Endothelial cell of umbilical vein (primary cell): Measurements from ENCODE around the gene SLC6A18. TPM values are rescaled to one million over a fixed set of nuclear protein-coding genes. Genes with fewer than 3 reads are reported as not detected.

Experiments
- BruUV-seq: library from RNA; stranded (reverse); fragments of 400-500 nt; replicated peaks from 2 replicates; lab custom pipeline; 2021; lab: Mats Ljungman, UMichigan
- CTCF ChIA-PET: fragments of 300-600, 350-600 bp; sonication (Branson Sonifier 250); formaldehyde crosslinking; loops from one replicate; lab custom pipeline; 2021; ENCODE audit warnings: antibody characterized with exemption, inconsistent platforms; lab: Charles Lee
- POLR2A ChIA-PET: fragments of 300-600, 350-600 bp; sonication (Branson Sonifier 250); formaldehyde crosslinking; loops from one replicate; lab custom pipeline; 2021; ENCODE audit warnings: antibody characterized with exemption, inconsistent platforms; lab: Charles Lee
- DNase-seq: peaks from one replicate; pipeline ENCODE4 v3.0.0-alpha.2; 2011; ENCODE audit warnings: low read depth, low spot score
- FAIRE-seq: peaks from 2 replicates; lab custom pipeline; 2011; peaks lifted over from hg19 to GRCh38; lab: Jason Lieb, UNC
- H2AFZ ChIP-seq: 2 replicates; pipeline ENCODE4 v1.6.0; 2012; ENCODE audit warnings: low read depth, low read length, control low read depth, inconsistent platforms
- H3K27ac ChIP-seq: 2 replicates; pipeline ENCODE4 v1.5.1; 2011; ENCODE audit warnings: low read depth, mild to moderate bottlenecking, control low read depth, low read length, moderate library complexity; ENCODE audit not compliant: insufficient read depth
- H3K27me3 ChIP-seq, 2 experiments: 2 replicates each; pipeline versions ENCODE4 v1.6.0 to v1.6.1; 2011; ENCODE audit warnings: low read length in 2 of 2, mixed read lengths in 1 of 2; ENCODE audit not compliant: control insufficient read depth in 2 of 2, insufficient read depth in 2 of 2
- H3K36me3 ChIP-seq, 2 experiments: 2 replicates in 1 of 2; 3 replicates in 1 of 2; pipeline ENCODE4 v1.5.1; 2011; ENCODE audit warnings: low read length in 2 of 2, mild to moderate bottlenecking in 1 of 2, moderate library complexity in 1 of 2; ENCODE audit not compliant: control insufficient read depth in 2 of 2, insufficient read depth in 2 of 2; ENCODE audit errors: extremely low read depth in 1 of 2
- H3K4me1 ChIP-seq: 3 replicates; pipeline ENCODE4 v1.5.1; 2011; ENCODE audit warnings: mild to moderate bottlenecking, low read length; ENCODE audit not compliant: control insufficient read depth, insufficient read depth; ENCODE audit errors: extremely low read depth
- H3K4me2 ChIP-seq: 2 replicates; pipeline ENCODE4 v1.6.1; 2011; ENCODE audit warnings: low read length, control low read depth, mixed read lengths; ENCODE audit not compliant: insufficient read depth
- H3K4me3 ChIP-seq, 3 experiments: fragments of 200-600 bp in 1 of 3; sonication (generic), shearing (Covaris generic) in 1 of 3; replicated peaks in 1 of 3; 2 replicates each; pipeline ENCODE4 v1.5.1; 2011 to 2016; ENCODE audit warnings: control low read depth in 3 of 3, low read length in 3 of 3, mild to moderate bottlenecking in 2 of 3, inconsistent platforms in 1 of 3, low read depth in 1 of 3, moderate library complexity in 1 of 3; ENCODE audit not compliant: insufficient read depth in 1 of 3
- H3K79me2 ChIP-seq: 2 replicates; pipeline ENCODE4 v1.6.0; 2012; ENCODE audit warnings: low read length, inconsistent platforms; ENCODE audit not compliant: control insufficient read depth, insufficient read depth
- H3K9ac ChIP-seq: replicated peaks from 2 replicates; pipeline ENCODE3; 2011; ENCODE audit warnings: low read length, control low read depth; ENCODE audit not compliant: insufficient read depth; ENCODE audit errors: extremely low read depth
- H3K9me1 ChIP-seq: replicated peaks from 3 replicates; pipeline ENCODE4 v1.6.0; 2011; ENCODE audit warnings: mild to moderate bottlenecking, low read length; ENCODE audit not compliant: control insufficient read depth, insufficient read depth; ENCODE audit errors: extremely low read depth
- H3K9me3 ChIP-seq: replicated peaks from 2 replicates; pipeline ENCODE4 v1.5.1; 2012; ENCODE audit warnings: low read length, inconsistent platforms; ENCODE audit not compliant: control insufficient read depth, insufficient read depth
- H4K20me1 ChIP-seq: replicated peaks from 2 replicates; pipeline ENCODE3; 2011; ENCODE audit warnings: mild to moderate bottlenecking, low read length; ENCODE audit not compliant: control insufficient read depth, insufficient read depth; ENCODE audit errors: extremely low read depth
- CTCF ChIP-seq, 2 donors: IDR thresholded peaks; 1 replicate in 1 of 2; 2 replicates in 1 of 2; pipeline ENCODE4 v1.5.1; 2011; ENCODE audit warnings: low read length in 2 of 2, mild to moderate bottlenecking in 2 of 2, moderate library complexity in 2 of 2, control low read depth in 1 of 2, inconsistent platforms in 1 of 2, low read depth in 1 of 2; ENCODE audit not compliant: insufficient read depth in 1 of 2; ENCODE audit errors: extremely low read depth in 1 of 2
- EZH2 ChIP-seq: IDR thresholded peaks from 2 replicates; pipeline ENCODE4 v1.6.1; 2012; ENCODE audit warnings: borderline replicate concordance, low read depth, mild to moderate bottlenecking, moderate library complexity, low read length, inconsistent platforms; ENCODE audit not compliant: severe bottlenecking
- FOS ChIP-seq: IDR thresholded peaks from 2 replicates; pipeline ENCODE4 v1.6.1; 2011; ENCODE audit warnings: mild to moderate bottlenecking, low read length, moderate library complexity, borderline replicate concordance; ENCODE audit not compliant: insufficient read depth
- GATA2 ChIP-seq: IDR thresholded peaks from 2 replicates; pipeline ENCODE4 v1.7.0; 2011; ENCODE audit warnings: low read depth, mild to moderate bottlenecking, moderate library complexity, mixed read lengths, low read length; ENCODE audit not compliant: insufficient read length, insufficient read depth
- JUN ChIP-seq: IDR thresholded peaks from 2 replicates; pipeline ENCODE4 v1.6.1; 2011; ENCODE audit warnings: borderline replicate concordance, low read depth; ENCODE audit not compliant: insufficient read length, insufficient read depth
- MAX ChIP-seq: IDR thresholded peaks from 2 replicates; pipeline ENCODE4 v1.6.1; 2011; ENCODE audit not compliant: insufficient read depth, insufficient read length
- MYC ChIP-seq: IDR thresholded peaks from one replicate; pipeline ENCODE4 v1.6.1; 2011; ENCODE audit warnings: mild to moderate bottlenecking, low read depth, low read length
- POLR2A ChIP-seq: IDR thresholded peaks from 2 replicates; pipeline ENCODE4 v1.6.1; 2012; ENCODE audit warnings: low read depth, mild to moderate bottlenecking, control low read depth, low read length
- POLR2AphosphoS5 ChIP-seq: IDR thresholded peaks from 2 replicates; pipeline ENCODE4 v1.6.1; 2012; ENCODE audit warnings: low read depth, mild to moderate bottlenecking, control low read depth, low read length, moderate library complexity; ENCODE audit not compliant: insufficient read depth
- dilution Hi-C: fragments of 300-500 bp; cut with MboI; formaldehyde crosslinking; loops from one replicate; pipeline ENCODE4 v1.15.0; 2019; ENCODE audit warnings: low sequenced_read_pairs; ENCODE audit not compliant: extremely low pct_ligation_motif_present
- intact Hi-C: fragments of 100-400 bp; cut with micrococcal nuclease; formaldehyde crosslinking; loops from one replicate; pipeline ENCODE4 v1.10.0; 2022
- polyA plus RNA-seq, 4 experiments: library from polyadenylated mRNA; depleted of rRNA in 3 of 4; stranded (reverse) in 3 of 4; unstranded in 1 of 4; fragments of >200 nt; gene quantifications; 2 replicates each; pipeline versions ENCODE4 v1.2.1 to v1.2.3, GENCODE V29; 2011 to 2012; ENCODE audit warnings: missing spikeins in 1 of 4
- total RNA-seq: library from RNA; stranded (reverse); gene quantifications from 2 replicates; pipeline ENCODE4 v1.2.3, GENCODE V29; 2021

The SLC6A18 gene
- total and polyA plus RNA-seq, 2 donors (not counting 3 experiments of a cell fraction or from before 2014, with no cell fraction given), result not detected

GRCh38 chr5:1232780-1233179, 7.6 kb downstream of the SLC6A18 start:
- H3K27me3 ChIP-seq, result peaks cover 0 to 1% of the 10 kb centered on the region in 2 experiments
- no peak overlapping the region for H3K27ac ChIP-seq
- H3K4me3 ChIP-seq, result no peak overlapping the region
- no peak overlapping the region for H3K4me2 ChIP-seq
- no peaks in the 10 kb centered on the region for H3K79me2 ChIP-seq
- dilution Hi-C loops (no loop called here), intact Hi-C loops (no loop called here)
- no peaks in the 10 kb centered on the region for H3K36me3 ChIP-seq
- CTCF ChIA-PET, result interaction anchor here (0.9 kb wide), 1 partner anchor 24 kb away, joined by 3 read pairs; no protein-coding TSS in a partner anchor
- TF ChIP-seq FOS (no peak), GATA2 (no peak), JUN (no peak), CTCF (IDR thresholded peaks at IDR 0.05; ENCODE audit: extremely low read depth in 1 of 2, insufficient read depth in 1 of 2, low read depth in 1 of 2, low read length in 2 of 2) (no peak), MAX (no peak), EZH2 (no peak), MYC (no peak), POLR2AphosphoS5 (no peak), POLR2A (no peak)
- H2AFZ ChIP-seq, result no peak overlapping the region
- no peaks in the 10 kb centered on the region for H3K9me1 ChIP-seq
- H4K20me1 ChIP-seq, result no peaks in the 10 kb centered on the region
- no peaks in the 10 kb centered on the region for H3K4me1 ChIP-seq
- FAIRE-seq (no peak), DNase-seq (no peak)
- BruUV-seq, result no TSS peak
- no peaks in the 10 kb centered on the region for H3K9me3 ChIP-seq
- POLR2A ChIA-PET, result no interaction called here
- H3K9ac ChIP-seq, result no peak overlapping the region
